HepG2 (cell line): Measurements from ENCODE around the gene MEF2D. TPM values are rescaled to one million over a fixed set of nuclear protein-coding genes. Genes with fewer than 3 reads are reported as not detected.

Source experiments
- ATAC-seq: fragments of 200-7000 bp; cut with Tn5 transposase; 3 replicates; pipeline ENCODE4 v1.9.1; 2020; ENCODE audit warnings: mild to moderate bottlenecking, moderate library complexity
- BruUV-seq: library from RNA; stranded (reverse); fragments of 400-500 nt; replicated peaks from 2 replicates; lab custom pipeline; 2021; lab: Mats Ljungman, UMichigan
- CTCF ChIA-PET: fragments of 300-600 bp; formaldehyde crosslinking; extraction: SDS; loops from one replicate; lab custom pipeline; 2021; ENCODE audit warnings: low total read pairs, inconsistent platforms, low intra/inter-chr PET ratio; lab: Yijun Ruan, JAX
- POLR2A ChIA-PET: fragments of 350-600 bp; sonication (Branson Sonifier 250); formaldehyde crosslinking; loops from one replicate; lab custom pipeline; 2020; ENCODE audit warnings: antibody characterized with exemption, inconsistent platforms; lab: Yijun Ruan, JAX
- DNase-seq: peaks from one replicate; pipeline ENCODE4 v3.0.0-alpha.2; 2015; ENCODE audit warnings: low spot score
- FAIRE-seq: peaks from 3 replicates; lab custom pipeline; 2011; peaks lifted over from hg19 to GRCh38; lab: Jason Lieb, UNC
- H2AFZ ChIP-seq: one replicate; pipeline ENCODE4 v1.6.1; 2011; ENCODE audit warnings: low read length, inconsistent platforms
- H3K27ac ChIP-seq: fragments of 300-600 bp; 3 replicates; pipeline ENCODE4 v1.8.0; 2011; ENCODE audit warnings: mixed run types, mild to moderate bottlenecking, mixed read lengths, low read length, inconsistent platforms; ENCODE audit not compliant: insufficient read depth; ENCODE audit errors: extremely low read length
- H3K27me3 ChIP-seq, 2 experiments: fragments of 200-600 bp in 1 of 2; 2 replicates in 1 of 2; 3 replicates in 1 of 2; pipeline versions ENCODE4 v1.6.0 to v1.8.0; 2011; ENCODE audit warnings: low read length in 2 of 2, mild to moderate bottlenecking in 2 of 2, moderate library complexity in 2 of 2, inconsistent platforms in 1 of 2; ENCODE audit not compliant: insufficient read depth in 2 of 2, control insufficient read depth in 1 of 2
- H3K36me3 ChIP-seq, 2 experiments: fragments of 200-600 bp in 1 of 2; replicated peaks in 1 of 2; 2 replicates in 1 of 2; 3 replicates in 1 of 2; pipeline versions ENCODE4 v1.5.1 to v1.8.0; 2011; ENCODE audit warnings: low read length in 2 of 2, inconsistent platforms in 1 of 2; ENCODE audit not compliant: insufficient read depth in 2 of 2, control insufficient read depth in 1 of 2
- H3K4me1 ChIP-seq: 2 replicates; pipeline ENCODE4 v1.5.1; 2012; ENCODE audit warnings: low read length, inconsistent platforms; ENCODE audit not compliant: insufficient read depth
- H3K4me2 ChIP-seq: 2 replicates; pipeline ENCODE4 v1.6.0; 2011; ENCODE audit warnings: low read depth, low read length, inconsistent platforms
- H3K4me3 ChIP-seq, 3 experiments: fragments of 200-600 bp in 1 of 3; sonication (generic), shearing (Covaris generic) in 1 of 3; replicated peaks in 1 of 3; 2 replicates each; pipeline ENCODE4 v1.5.1; 2011 to 2016; ENCODE audit warnings: low read length in 3 of 3, inconsistent platforms in 2 of 3, low read depth in 2 of 3, mild to moderate bottlenecking in 2 of 3, control low read depth in 1 of 3, mixed read lengths in 1 of 3; ENCODE audit not compliant: insufficient read depth in 1 of 3
- H3K79me2 ChIP-seq: one replicate; pipeline ENCODE4 v1.6.1; 2011; ENCODE audit warnings: low read length, inconsistent platforms; ENCODE audit not compliant: insufficient read depth
- H3K9ac ChIP-seq: 2 replicates; pipeline ENCODE4 v1.6.0; 2011; ENCODE audit warnings: mild to moderate bottlenecking, low read depth, low read length, inconsistent platforms; ENCODE audit not compliant: insufficient read depth
- H3K9me3 ChIP-seq: 2 replicates; pipeline ENCODE4 v1.5.1; 2012; ENCODE audit warnings: mild to moderate bottlenecking, low read length
- H4K20me1 ChIP-seq: 2 replicates; pipeline ENCODE4 v1.6.0; 2011; ENCODE audit warnings: inconsistent platforms, mild to moderate bottlenecking, low read length, moderate library complexity; ENCODE audit not compliant: insufficient read depth
- CBX5 ChIP-seq: sonication (generic); formaldehyde crosslinking; IDR thresholded peaks from 2 replicates; pipeline ENCODE4 v1.4.0; 2020; ENCODE audit warnings: missing genetic modification reagents, borderline replicate concordance
- CEBPG ChIP-seq: IDR thresholded peaks from 2 replicates; pipeline ENCODE4 v1.6.1; 2016
- HDAC1 ChIP-seq: sonication (generic); formaldehyde crosslinking; IDR thresholded peaks from 2 replicates; pipeline ENCODE4 v1.5.1; 2020; ENCODE audit warnings: mild to moderate bottlenecking, missing genetic modification reagents
- IKZF4 ChIP-seq: sonication (generic); formaldehyde crosslinking; IDR thresholded peaks from 2 replicates; pipeline ENCODE4 v1.5.1; 2020; ENCODE audit warnings: borderline replicate concordance, mild to moderate bottlenecking, low read depth, missing genetic modification reagents; ENCODE audit errors: not compliant biosample characterization
- KDM5B ChIP-seq: sonication (generic); formaldehyde crosslinking; IDR thresholded peaks from 2 replicates; pipeline ENCODE4 v1.4.0; 2020; ENCODE audit warnings: missing genetic modification reagents, mild to moderate bottlenecking, borderline replicate concordance
- RBFOX2 ChIP-seq: fragments of 200-400 bp; formaldehyde crosslinking; IDR thresholded peaks from 2 replicates; pipeline ENCODE4 v1.6.1; 2017; ENCODE audit warnings: low read depth, mild to moderate bottlenecking, low read length
- ZMYM2 ChIP-seq: sonication (generic); formaldehyde crosslinking; IDR thresholded peaks from 2 replicates; pipeline ENCODE4 v1.8.0; 2022; ENCODE audit warnings: mild to moderate bottlenecking, missing genetic modification reagents
- whole genome bisulfite sequencing: methylation state at CpG from one replicate; pipeline ENCODE4 v1.1.6; 2017; ENCODE audit warnings: low lambda C conversion rate; 5-methylcytosine and 5-hydroxymethylcytosine counted together
- in situ Hi-C: cut with HindIII; loops from 2 replicates; pipeline ENCODE4 v1.10.0; 2017; ENCODE audit warnings: low pct_unique_long_range_greater_than_20kb; ENCODE audit not compliant: extremely low pct_ligation_motif_present
- intact Hi-C: fragments of 100-400 bp; cut with micrococcal nuclease; formaldehyde crosslinking; loops from one replicate; pipeline ENCODE4 v1.10.0; 2022; ENCODE audit not compliant: unreplicated experiment
- polyA plus RNA-seq, 8 experiments: library from polyadenylated mRNA; depleted of rRNA in 3 of 8; stranded (reverse) in 7 of 8; unstranded in 1 of 8; fragments of >200 nt; fragmentation: Illumina TruSeq in 4 of 8; extraction: Trizol in 4 of 8; gene quantifications; 2 replicates each; pipeline versions ENCODE4 v1.2.1 to v1.2.3, GENCODE V29; 2011 to 2016; ENCODE audit warnings: low read depth in 4 of 8, missing spikeins in 1 of 8, mixed read lengths in 1 of 8; ENCODE audit not compliant: insufficient read depth in 1 of 8
- total RNA-seq, 5 experiments: library from RNA; depleted of rRNA; stranded (reverse); fragments of >200 nt; fragmentation: Illumina TruSeq; extraction: Trizol; gene quantifications; 2 replicates each; pipeline ENCODE4 v1.2.3, GENCODE V29; 2016; ENCODE audit warnings: low read depth in 1 of 5
- TF ChIP-seq, protein P1 (sequence below): IDR thresholded peaks from 2 replicates; pipeline ENCODE4 v1.6.1; 2016; ENCODE audit warnings: low read depth, control low read depth
- TF ChIP-seq, protein P2 (sequence below): IDR thresholded peaks from 2 replicates; pipeline ENCODE4 v1.6.1; 2012; ENCODE audit warnings: low read length, improper control_type of control experiment

MEF2D gene
- total and polyA plus RNA-seq, 2 of the 13 experiments (the other 11 are each of a cell fraction or from before 2014, with no cell fraction given), result 1.6 to 3.9 TPM

DNA sequence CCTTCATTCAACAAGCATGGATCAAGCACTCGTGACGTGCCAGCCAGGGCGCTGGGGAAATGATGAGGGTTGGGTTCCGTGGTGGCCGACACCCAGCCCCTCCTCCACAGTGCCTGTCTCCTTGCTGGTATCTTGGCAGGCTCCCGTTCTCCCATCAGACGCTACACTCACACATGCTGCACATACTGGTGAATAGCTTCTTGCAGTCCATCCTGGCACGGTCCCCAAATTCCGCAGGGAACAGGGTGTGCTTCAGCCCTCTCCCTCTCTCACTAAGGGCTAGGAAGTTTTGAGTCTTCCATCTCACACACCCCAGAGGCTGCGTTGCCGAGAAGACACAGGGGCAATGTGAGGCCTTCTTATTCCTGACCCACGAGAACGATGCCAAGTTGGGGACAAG lies 10.1 kb upstream of the MEF2D start:
- no peak overlapping the region for H3K4me3 ChIP-seq
- DNase-seq, result no peak
- H3K27me3 ChIP-seq, result peaks cover 4 to 53% of the 10 kb centered on the region in 2 experiments; a peak in 4 of 5 replicates
- ChIA-PET CTCF (no interaction called here), POLR2A (interaction anchor here (0.9 kb wide), 1 partner anchor 10 kb away, joined by 3 read pairs; the partner anchor contains the start of gene MEF2D)
- in situ Hi-C loops, result no loop called here
- no TSS peak for BruUV-seq
- H3K9me3 ChIP-seq, result no peaks in the 10 kb centered on the region
- H3K27ac ChIP-seq, result no peak overlapping the region
- H3K9ac ChIP-seq, result no peak overlapping the region
- intact Hi-C loops, result no loop called here
- no peak for TF ChIP-seq CEBPG (CRISPR knock-in tag)
- TF ChIP-seq, protein P1, sequence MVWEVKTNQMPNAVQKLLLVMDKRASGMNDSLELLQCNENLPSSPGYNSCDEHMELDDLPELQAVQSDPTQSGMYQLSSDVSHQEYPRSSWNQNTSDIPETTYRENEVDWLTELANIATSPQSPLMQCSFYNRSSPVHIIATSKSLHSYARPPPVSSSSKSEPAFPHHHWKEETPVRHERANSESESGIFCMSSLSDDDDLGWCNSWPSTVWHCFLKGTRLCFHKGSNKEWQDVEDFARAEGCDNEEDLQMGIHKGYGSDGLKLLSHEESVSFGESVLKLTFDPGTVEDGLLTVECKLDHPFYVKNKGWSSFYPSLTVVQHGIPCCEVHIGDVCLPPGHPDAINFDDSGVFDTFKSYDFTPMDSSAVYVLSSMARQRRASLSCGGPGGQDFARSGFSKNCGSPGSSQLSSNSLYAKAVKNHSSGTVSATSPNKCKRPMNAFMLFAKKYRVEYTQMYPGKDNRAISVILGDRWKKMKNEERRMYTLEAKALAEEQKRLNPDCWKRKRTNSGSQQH (CRISPR knock-in tag), result no peak
- no peak for TF ChIP-seq RBFOX2
- TF ChIP-seq HDAC1 (CRISPR knock-in tag), result no peak
- TF ChIP-seq ZMYM2, result no peak
- TF ChIP-seq CBX5 (CRISPR knock-in tag), result no peak
- TF ChIP-seq, protein P2, sequence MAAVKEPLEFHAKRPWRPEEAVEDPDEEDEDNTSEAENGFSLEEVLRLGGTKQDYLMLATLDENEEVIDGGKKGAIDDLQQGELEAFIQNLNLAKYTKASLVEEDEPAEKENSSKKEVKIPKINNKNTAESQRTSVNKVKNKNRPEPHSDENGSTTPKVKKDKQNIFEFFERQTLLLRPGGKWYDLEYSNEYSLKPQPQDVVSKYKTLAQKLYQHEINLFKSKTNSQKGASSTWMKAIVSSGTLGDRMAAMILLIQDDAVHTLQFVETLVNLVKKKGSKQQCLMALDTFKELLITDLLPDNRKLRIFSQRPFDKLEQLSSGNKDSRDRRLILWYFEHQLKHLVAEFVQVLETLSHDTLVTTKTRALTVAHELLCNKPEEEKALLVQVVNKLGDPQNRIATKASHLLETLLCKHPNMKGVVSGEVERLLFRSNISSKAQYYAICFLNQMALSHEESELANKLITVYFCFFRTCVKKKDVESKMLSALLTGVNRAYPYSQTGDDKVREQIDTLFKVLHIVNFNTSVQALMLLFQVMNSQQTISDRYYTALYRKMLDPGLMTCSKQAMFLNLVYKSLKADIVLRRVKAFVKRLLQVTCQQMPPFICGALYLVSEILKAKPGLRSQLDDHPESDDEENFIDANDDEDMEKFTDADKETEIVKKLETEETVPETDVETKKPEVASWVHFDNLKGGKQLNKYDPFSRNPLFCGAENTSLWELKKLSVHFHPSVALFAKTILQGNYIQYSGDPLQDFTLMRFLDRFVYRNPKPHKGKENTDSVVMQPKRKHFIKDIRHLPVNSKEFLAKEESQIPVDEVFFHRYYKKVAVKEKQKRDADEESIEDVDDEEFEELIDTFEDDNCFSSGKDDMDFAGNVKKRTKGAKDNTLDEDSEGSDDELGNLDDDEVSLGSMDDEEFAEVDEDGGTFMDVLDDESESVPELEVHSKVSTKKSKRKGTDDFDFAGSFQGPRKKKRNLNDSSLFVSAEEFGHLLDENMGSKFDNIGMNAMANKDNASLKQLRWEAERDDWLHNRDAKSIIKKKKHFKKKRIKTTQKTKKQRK, result no peak
- no peak for TF ChIP-seq KDM5B (CRISPR knock-in tag)
- no peak for TF ChIP-seq IKZF4
- 38% methylated on average over 4 of the region's 13 CpGs for WGBS
- H3K4me1 ChIP-seq, result peaks cover 4% of the 10 kb centered on the region
- no peak overlapping the region for H2AFZ ChIP-seq
- H3K79me2 ChIP-seq, result no peaks in the 10 kb centered on the region
- no peaks in the 10 kb centered on the region for H3K36me3 ChIP-seq
- no peak for FAIRE-seq
- no peaks in the 10 kb centered on the region for H4K20me1 ChIP-seq
- H3K4me2 ChIP-seq, result no peak overlapping the region
- ATAC-seq, result no peak
